ENCODE results near the gene CCDC146. TPM values are rescaled to one million over a fixed set of nuclear protein-coding genes. Genes with fewer than 3 reads are reported as not detected.
"Not testable (repeated sequence)": the region's sequence is repeated elsewhere in the genome, so short reads cannot be mapped to it uniquely, and the experiment has no call there.

The CCDC146 gene, protein sequence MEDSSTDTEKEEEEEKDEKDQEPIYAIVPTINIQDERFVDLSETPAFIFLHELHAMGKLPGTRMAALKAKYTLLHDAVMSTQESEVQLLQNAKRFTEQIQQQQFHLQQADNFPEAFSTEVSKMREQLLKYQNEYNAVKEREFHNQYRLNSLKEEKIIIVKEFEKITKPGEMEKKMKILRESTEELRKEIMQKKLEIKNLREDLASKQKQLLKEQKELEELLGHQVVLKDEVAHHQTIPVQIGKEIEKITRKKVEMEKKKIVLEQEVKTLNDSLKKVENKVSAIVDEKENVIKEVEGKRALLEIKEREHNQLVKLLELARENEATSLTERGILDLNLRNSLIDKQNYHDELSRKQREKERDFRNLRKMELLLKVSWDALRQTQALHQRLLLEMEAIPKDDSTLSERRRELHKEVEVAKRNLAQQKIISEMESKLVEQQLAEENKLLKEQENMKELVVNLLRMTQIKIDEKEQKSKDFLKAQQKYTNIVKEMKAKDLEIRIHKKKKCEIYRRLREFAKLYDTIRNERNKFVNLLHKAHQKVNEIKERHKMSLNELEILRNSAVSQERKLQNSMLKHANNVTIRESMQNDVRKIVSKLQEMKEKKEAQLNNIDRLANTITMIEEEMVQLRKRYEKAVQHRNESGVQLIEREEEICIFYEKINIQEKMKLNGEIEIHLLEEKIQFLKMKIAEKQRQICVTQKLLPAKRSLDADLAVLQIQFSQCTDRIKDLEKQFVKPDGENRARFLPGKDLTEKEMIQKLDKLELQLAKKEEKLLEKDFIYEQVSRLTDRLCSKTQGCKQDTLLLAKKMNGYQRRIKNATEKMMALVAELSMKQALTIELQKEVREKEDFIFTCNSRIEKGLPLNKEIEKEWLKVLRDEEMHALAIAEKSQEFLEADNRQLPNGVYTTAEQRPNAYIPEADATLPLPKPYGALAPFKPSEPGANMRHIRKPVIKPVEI
- total RNA-seq: 10 to 100 TPM in 3 of 4 donors, 1 to 10 TPM in 1; 6.0 to 38.8 (median 24.5) TPM

DNA sequence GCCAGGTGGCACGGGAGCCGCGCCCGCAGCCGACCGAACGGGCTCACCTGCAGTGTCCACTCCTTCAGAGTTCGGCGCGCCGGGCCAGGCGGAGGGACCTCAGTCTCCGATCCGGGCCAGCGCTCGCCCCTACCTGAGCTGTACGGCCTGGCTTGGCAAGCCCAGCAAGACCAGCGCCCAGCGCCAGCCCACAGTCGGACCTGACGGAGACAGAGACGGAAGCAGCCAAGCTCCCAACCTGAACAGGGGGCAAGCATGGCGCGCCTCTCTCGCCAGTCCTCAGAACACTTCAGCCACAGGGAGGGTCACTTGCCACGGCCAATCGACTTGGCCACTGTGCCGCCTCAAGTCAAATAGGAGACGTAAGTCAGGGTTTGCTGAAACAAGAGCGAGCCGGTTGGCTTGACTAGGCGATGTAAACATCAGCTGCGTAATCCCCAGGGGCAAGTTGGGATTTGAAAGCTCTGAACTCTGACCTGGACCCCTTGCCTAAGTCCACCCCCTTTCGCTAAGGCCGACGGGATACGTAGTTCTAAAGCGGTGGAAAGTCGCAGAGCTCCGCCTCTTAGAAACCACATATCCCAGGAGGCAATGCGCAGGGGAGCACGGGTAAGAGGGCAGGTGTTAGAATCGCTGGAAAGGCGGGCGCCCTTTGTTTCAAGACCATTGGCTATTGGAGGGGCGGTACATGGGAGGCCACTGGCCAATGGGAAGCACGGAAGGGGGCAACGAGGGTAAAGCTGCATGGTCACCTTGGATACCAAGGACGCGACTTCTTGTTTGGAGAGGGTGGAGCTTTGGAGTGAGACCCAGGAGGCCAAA, at the start of gene CCDC146:
Gene CCDC146, plus strand, starts transcription at position 756 of the 822 bp plus-strand sequence. CDS start 45,054 bp downstream, outside the sequence.
- not testable (repeated sequence) for H3K9me3 ChIP-seq, H3K27me3 ChIP-seq, H3K36me3 ChIP-seq, H3K4me1 ChIP-seq
- DNase-seq: peak; percentile 94 to 99 (median 95)
- Histone ChIP-seq H3K4me3 (peak within 1 kb of the TSS; percentile 63 to 77 (median 74)), H3K27ac (peak within 1 kb of the TSS; percentile 43 to 70 (median 61))

GRCh38 chr7:77074786-77075396, 47.5 kb upstream of the CCDC146 start:
- not testable (repeated sequence) for H3K27me3 ChIP-seq, H3K9me3 ChIP-seq, H3K36me3 ChIP-seq, H3K4me3 ChIP-seq, H3K4me1 ChIP-seq, DNase-seq, H3K27ac ChIP-seq

GRCh38 chr7:77077060-77077459, 45.4 kb upstream of the CCDC146 start:
- H3K4me3 ChIP-seq, H3K4me1 ChIP-seq, H3K36me3 ChIP-seq, H3K27ac ChIP-seq, DNase-seq, H3K27me3 ChIP-seq, H3K9me3 ChIP-seq: not testable (repeated sequence)

DNA sequence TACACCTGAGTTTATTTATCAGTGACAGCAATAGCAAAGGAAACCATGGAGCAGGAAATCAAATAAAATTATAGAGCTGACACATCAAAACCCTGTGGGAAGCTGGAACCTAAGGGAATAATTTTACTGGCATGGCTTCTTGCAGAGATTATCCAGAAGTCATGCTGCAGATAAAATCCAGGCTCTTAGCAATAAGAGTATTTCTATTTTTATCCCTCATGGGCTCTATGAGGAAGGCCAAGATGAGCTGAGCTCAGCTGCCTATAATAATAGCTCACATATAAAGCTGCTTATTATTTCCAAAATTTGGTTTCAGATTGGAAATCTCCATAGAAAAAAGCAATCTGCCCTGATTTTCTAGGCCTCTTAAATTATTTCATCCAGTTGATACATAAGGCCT, 43.3 kb upstream of the CCDC146 start:
- H3K4me3 ChIP-seq, H3K36me3 ChIP-seq, H3K27ac ChIP-seq, H3K9me3 ChIP-seq, DNase-seq, H3K4me1 ChIP-seq, H3K27me3 ChIP-seq: not testable (repeated sequence)

- H3K27ac ChIP-seq, H3K27me3 ChIP-seq, H3K36me3 ChIP-seq, H3K4me1 ChIP-seq, DNase-seq, H3K4me3 ChIP-seq, H3K9me3 ChIP-seq: not testable (repeated sequence)
Measured at GRCh38 chr7:77079624-77080023, 42.8 kb upstream of the CCDC146 start.

- DNase-seq, H3K4me1 ChIP-seq, H3K9me3 ChIP-seq, H3K27ac ChIP-seq, H3K4me3 ChIP-seq, H3K27me3 ChIP-seq, H3K36me3 ChIP-seq: not testable (repeated sequence)
Measured at GRCh38 chr7:77080236-77080635, 42.2 kb upstream of the CCDC146 start.

GRCh38 chr7:77082192-77082591, 40.2 kb upstream of the CCDC146 start:
- not testable (repeated sequence) for H3K4me1 ChIP-seq, H3K27ac ChIP-seq, H3K27me3 ChIP-seq, H3K36me3 ChIP-seq, DNase-seq, H3K9me3 ChIP-seq, H3K4me3 ChIP-seq

DNA sequence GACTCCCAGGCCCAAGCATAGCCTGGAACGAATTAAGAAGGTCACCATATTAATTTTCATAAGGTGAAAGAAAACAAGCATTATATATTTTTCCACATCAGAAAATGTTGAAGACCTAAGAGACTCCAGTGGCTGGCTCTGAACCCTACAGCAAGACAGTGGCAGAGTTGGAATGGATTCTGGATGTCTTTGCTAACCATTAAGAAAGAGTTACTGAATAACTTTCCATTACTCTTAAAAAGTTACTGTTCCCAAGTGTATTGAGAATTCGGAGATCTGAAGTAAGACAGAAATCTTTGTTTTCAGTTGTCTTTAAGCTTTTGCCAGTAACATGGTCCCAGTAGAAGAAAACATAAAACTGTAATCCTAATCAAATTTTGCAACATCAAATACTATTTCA, 30.1 kb upstream of the CCDC146 start:
- H3K9me3 ChIP-seq, H3K27ac ChIP-seq, H3K4me3 ChIP-seq, H3K4me1 ChIP-seq, H3K36me3 ChIP-seq, DNase-seq, H3K27me3 ChIP-seq: not testable (repeated sequence)

DNA sequence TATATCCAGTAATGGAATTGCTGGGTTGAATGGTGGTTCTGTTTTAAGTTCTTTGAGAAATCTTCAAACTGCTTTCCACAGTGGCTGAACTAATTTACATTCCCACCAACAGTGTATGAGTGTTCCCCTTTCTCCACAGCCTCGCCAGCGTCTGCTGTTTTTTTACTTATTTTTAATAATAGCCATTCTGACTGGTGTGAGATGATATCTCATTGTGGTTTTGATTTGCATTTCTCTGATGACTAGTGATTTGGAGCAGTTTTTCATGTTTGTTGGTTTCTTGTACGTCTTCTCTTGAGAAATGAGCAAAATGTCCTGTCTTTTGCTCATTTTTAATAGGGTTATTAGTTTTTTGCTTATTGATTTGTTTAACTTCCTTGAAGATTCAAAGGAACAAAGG, 21.9 kb upstream of the CCDC146 start:
- H3K27me3 ChIP-seq, H3K36me3 ChIP-seq, DNase-seq, H3K9me3 ChIP-seq, H3K4me1 ChIP-seq, H3K27ac ChIP-seq, H3K4me3 ChIP-seq: not testable (repeated sequence)

- not testable (repeated sequence) for H3K27me3 ChIP-seq, H3K27ac ChIP-seq, DNase-seq, H3K9me3 ChIP-seq, H3K36me3 ChIP-seq, H3K4me1 ChIP-seq, H3K4me3 ChIP-seq
Measured at GRCh38 chr7:77101187-77101586, 21.2 kb upstream of the CCDC146 start.

- H3K4me1 ChIP-seq, H3K27ac ChIP-seq, H3K9me3 ChIP-seq: not testable (repeated sequence)
Measured at GRCh38 chr7:77102671-77103070, 19.7 kb upstream of the CCDC146 start.

GRCh38 chr7:77105904-77106303, 16.5 kb upstream of the CCDC146 start:
- H3K27ac ChIP-seq, H3K4me3 ChIP-seq, H3K27me3 ChIP-seq, H3K9me3 ChIP-seq, H3K4me1 ChIP-seq, DNase-seq, H3K36me3 ChIP-seq: not testable (repeated sequence)

More at GRCh38 chr7:77102671-77103070, 19.7 kb upstream of the CCDC146 start:
- H3K27me3 ChIP-seq, H3K36me3 ChIP-seq, H3K4me3 ChIP-seq, DNase-seq: not testable (repeated sequence)

DNA sequence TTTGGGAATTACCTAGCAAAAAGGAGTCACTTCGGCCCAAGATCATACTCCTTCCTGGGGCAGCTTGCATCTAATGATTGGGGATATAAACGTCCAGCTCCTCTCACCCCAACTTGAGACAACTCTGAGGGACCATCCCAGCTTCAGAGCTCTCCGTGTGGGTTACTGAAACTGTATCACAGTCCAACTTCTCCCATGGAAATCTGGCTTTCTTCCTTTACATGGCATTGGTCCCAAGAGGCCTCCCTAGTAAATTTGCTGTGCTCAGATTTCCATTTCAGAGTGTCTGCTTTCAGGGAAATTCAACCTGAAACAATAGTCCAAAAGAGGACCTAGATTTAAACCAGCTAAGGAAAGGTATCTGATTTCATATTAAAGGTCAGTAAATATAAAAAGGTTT, 14.8 kb upstream of the CCDC146 start:
- not testable (repeated sequence) for H3K9me3 ChIP-seq, H3K4me1 ChIP-seq, H3K27ac ChIP-seq, H3K4me3 ChIP-seq, H3K27me3 ChIP-seq, DNase-seq, H3K36me3 ChIP-seq

- H3K4me3 ChIP-seq, H3K9me3 ChIP-seq, H3K27me3 ChIP-seq, H3K27ac ChIP-seq, H3K36me3 ChIP-seq, DNase-seq, H3K4me1 ChIP-seq: not testable (repeated sequence)
Measured at GRCh38 chr7:77108362-77108761, 14.1 kb upstream of the CCDC146 start.
